ENCODE measurements around the gene OSBPL3.

Gene OSBPL3

GRCh38 chr7:24956021-24956420, 24.0 kb downstream of the OSBPL3 start:
- no peak for DNase-seq (ENCODE audit: low read depth)
- H3K4me3 ChIP-seq (ENCODE audit: low read depth, low read length) = no peak overlapping the region
- TF ChIP-seq, protein P1, sequence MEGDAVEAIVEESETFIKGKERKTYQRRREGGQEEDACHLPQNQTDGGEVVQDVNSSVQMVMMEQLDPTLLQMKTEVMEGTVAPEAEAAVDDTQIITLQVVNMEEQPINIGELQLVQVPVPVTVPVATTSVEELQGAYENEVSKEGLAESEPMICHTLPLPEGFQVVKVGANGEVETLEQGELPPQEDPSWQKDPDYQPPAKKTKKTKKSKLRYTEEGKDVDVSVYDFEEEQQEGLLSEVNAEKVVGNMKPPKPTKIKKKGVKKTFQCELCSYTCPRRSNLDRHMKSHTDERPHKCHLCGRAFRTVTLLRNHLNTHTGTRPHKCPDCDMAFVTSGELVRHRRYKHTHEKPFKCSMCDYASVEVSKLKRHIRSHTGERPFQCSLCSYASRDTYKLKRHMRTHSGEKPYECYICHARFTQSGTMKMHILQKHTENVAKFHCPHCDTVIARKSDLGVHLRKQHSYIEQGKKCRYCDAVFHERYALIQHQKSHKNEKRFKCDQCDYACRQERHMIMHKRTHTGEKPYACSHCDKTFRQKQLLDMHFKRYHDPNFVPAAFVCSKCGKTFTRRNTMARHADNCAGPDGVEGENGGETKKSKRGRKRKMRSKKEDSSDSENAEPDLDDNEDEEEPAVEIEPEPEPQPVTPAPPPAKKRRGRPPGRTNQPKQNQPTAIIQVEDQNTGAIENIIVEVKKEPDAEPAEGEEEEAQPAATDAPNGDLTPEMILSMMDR (conservative IDR thresholded peaks at IDR 0.05; ENCODE audit: low read depth, low read length) = no peak

GRCh38 chr7:24955313-24955712, 24.7 kb downstream of the OSBPL3 start:
- no peak for DNase-seq (ENCODE audit: low read depth)
- H3K4me3 ChIP-seq (ENCODE audit: low read depth, low read length) = no peak overlapping the region
- TF ChIP-seq, protein P1 (conservative IDR thresholded peaks at IDR 0.05; ENCODE audit: low read depth, low read length) = no peak

GRCh38 chr7:24952464-24952863, 27.5 kb downstream of the OSBPL3 start:
- DNase-seq (ENCODE audit: low read depth) = no peak
- no peak overlapping the region for H3K4me3 ChIP-seq (ENCODE audit: low read depth, low read length)
- TF ChIP-seq, protein P1 (conservative IDR thresholded peaks at IDR 0.05; ENCODE audit: low read depth, low read length) = no peak

DNA sequence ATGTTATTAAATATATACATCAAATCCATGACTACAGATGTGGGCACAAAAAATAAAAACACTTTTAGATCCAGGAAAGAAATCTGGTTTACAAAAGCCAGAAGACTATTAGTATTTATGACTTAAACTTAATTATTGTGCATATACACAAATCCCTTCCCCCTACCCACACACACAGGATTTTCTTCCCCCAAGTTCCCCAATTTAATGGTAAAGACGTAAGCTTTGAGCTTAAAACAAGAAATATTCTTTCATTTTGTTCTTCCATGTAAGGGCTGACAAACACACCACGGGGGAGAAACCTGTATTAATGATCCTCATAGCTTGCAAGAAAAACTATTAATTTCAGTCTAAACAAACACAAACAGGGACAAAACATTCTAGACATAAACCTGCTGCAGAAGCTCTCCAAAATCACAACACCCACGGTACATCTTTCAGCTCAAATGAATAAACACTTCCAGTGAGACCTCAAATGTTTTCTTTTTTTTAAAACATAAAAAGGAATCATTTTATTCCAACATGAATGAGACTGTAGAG, 28.5 kb downstream of the OSBPL3 start:
- H3K4me3 ChIP-seq (ENCODE audit: low read depth, low read length) = no peak overlapping the region
- TF ChIP-seq, protein P1 (conservative IDR thresholded peaks at IDR 0.05; ENCODE audit: low read depth, low read length) = no peak
- no peak for DNase-seq (ENCODE audit: low read depth)

- H3K4me3 ChIP-seq (ENCODE audit: low read depth, low read length) = no peak overlapping the region
- TF ChIP-seq, protein P1 (conservative IDR thresholded peaks at IDR 0.05; ENCODE audit: low read depth, low read length) = no peak
- DNase-seq (ENCODE audit: low read depth) = no peak
Measured at GRCh38 chr7:24949884-24950283, 30.1 kb downstream of the OSBPL3 start.

- TF ChIP-seq, protein P1 (conservative IDR thresholded peaks at IDR 0.05; ENCODE audit: low read depth, low read length) = no peak
- no peak overlapping the region for H3K4me3 ChIP-seq (ENCODE audit: low read depth, low read length)
- DNase-seq (ENCODE audit: low read depth) = peak; percentile 50
Measured at GRCh38 chr7:24948739-24949138, 31.2 kb downstream of the OSBPL3 start.

DNA sequence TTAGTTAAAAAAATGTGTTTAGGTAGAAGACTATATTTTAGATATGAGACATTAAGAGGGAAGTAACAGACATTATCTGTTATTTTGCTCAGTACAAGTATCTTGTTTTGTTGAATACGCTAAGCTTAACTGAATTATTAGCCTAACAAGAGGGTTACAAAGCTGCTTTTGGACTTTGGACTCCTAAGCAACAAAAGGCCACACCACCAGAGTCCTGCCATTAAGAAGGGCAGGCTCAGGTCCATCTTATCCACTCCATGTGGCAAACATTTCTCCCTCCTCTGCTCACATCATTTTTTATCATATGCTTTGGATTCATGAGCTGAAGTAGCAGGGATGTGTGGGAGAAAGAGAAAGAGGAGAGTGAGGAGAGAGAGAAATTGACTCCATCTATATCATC, 33.5 kb downstream of the OSBPL3 start:
- H3K4me3 ChIP-seq (ENCODE audit: low read depth, low read length) = no peak overlapping the region
- no peak for DNase-seq (ENCODE audit: low read depth)
- TF ChIP-seq, protein P1 (conservative IDR thresholded peaks at IDR 0.05; ENCODE audit: low read depth, low read length) = no peak

All from choroid plexus epithelial cell (primary cell).